B cell (primary cell): Measurements from ENCODE around the gene CNGA1. TPM values are rescaled to one million over a fixed set of nuclear protein-coding genes. Genes with fewer than 3 reads are reported as not detected.

Experiments
- ATAC-seq: fragments of 200-7000 bp; cut with Tn5 transposase; one replicate; pipeline ENCODE4 v1.10.0; 2021; ENCODE audit warnings: low read depth, mild to moderate bottlenecking, moderate number of reproducible peaks, moderate library complexity
- CTCF ChIA-PET: fragments of 350-600 bp; sonication (Branson Sonifier 250); formaldehyde crosslinking; loops from one replicate; lab custom pipeline; 2021; ENCODE audit warnings: antibody characterized with exemption, inconsistent platforms; lab: Charles Lee
- POLR2A ChIA-PET: fragments of 350-600 bp; sonication (Branson Sonifier 250); formaldehyde crosslinking; loops from one replicate; lab custom pipeline; 2021; ENCODE audit warnings: antibody characterized with exemption; lab: Charles Lee
- DNase-seq: peaks from one replicate; pipeline ENCODE4 v3.0.0; 2013
- H2AFZ ChIP-seq: 2 replicates; pipeline ENCODE4 v1.6.1; 2012; ENCODE audit warnings: mild to moderate bottlenecking, low read depth, low read length; ENCODE audit not compliant: insufficient read depth, poor library complexity, severe bottlenecking
- H3K27ac ChIP-seq, 2 donors: 1 replicate in 1 of 2; 2 replicates in 1 of 2; pipeline ENCODE4 v1.5.1; 2012 to 2013; ENCODE audit warnings: low read length in 2 of 2, mild to moderate bottlenecking in 2 of 2, moderate library complexity in 1 of 2
- H3K27me3 ChIP-seq, 4 experiments: fragments of 200-600 bp in 1 of 4; sonication (generic) in 1 of 4; replicated peaks in 1 of 4; 1 replicate in 2 of 4; 2 replicates in 2 of 4; pipeline versions ENCODE4 v1.6.1 to v1.7.0; 2013 to 2016; ENCODE audit warnings: low read length in 3 of 4, mild to moderate bottlenecking in 2 of 4, mixed read lengths in 1 of 4, moderate library complexity in 1 of 4; ENCODE audit not compliant: insufficient read depth in 4 of 4, control insufficient read depth in 3 of 4; ENCODE audit errors: control extremely low read depth in 1 of 4
- H3K36me3 ChIP-seq, 2 experiments: replicated peaks in 1 of 2; 1 replicate in 1 of 2; 2 replicates in 1 of 2; pipeline versions ENCODE4 v1.6.1 to v1.7.1; 2013; ENCODE audit warnings: low read length in 1 of 2; ENCODE audit not compliant: insufficient read depth in 2 of 2, control insufficient read depth in 1 of 2; ENCODE audit errors: control extremely low read depth in 1 of 2, extremely low read depth in 1 of 2
- H3K4me1 ChIP-seq, 2 donors: fragments of 200-600 bp in 1 of 2; sonication (generic) in 1 of 2; 1 replicate in 1 of 2; 2 replicates in 1 of 2; pipeline versions ENCODE4 v1.5.1 to v1.6.1; 2013 to 2017; ENCODE audit warnings: low read length in 2 of 2; ENCODE audit not compliant: control insufficient read depth in 2 of 2, insufficient read depth in 2 of 2
- H3K4me2 ChIP-seq: replicated peaks from 2 replicates; pipeline ENCODE3; 2012; ENCODE audit warnings: mild to moderate bottlenecking, low read depth, low read length; ENCODE audit not compliant: poor library complexity, severe bottlenecking
- H3K4me3 ChIP-seq, 5 experiments: fragments of 200-600 bp in 1 of 5; sonication (generic) in 1 of 5; 1 replicate in 3 of 5; 2 replicates in 2 of 5; pipeline versions ENCODE4 v1.5.1 to v1.7.0; 2011 to 2016; ENCODE audit warnings: low read length in 4 of 5, mild to moderate bottlenecking in 4 of 5, low read depth in 2 of 5, control low read depth in 1 of 5, moderate library complexity in 1 of 5; ENCODE audit not compliant: insufficient read depth in 1 of 5; ENCODE audit errors: control extremely low read depth in 1 of 5, extremely low read depth in 1 of 5
- H3K79me2 ChIP-seq: fragments of 200-600 bp; sonication (generic); one replicate; pipeline ENCODE4 v1.6.0; 2016; ENCODE audit warnings: low read length; ENCODE audit not compliant: control insufficient read depth, insufficient read depth
- H3K9ac ChIP-seq: fragments of 200-600 bp; sonication (generic); 2 replicates; pipeline ENCODE4 v1.6.1; 2017; ENCODE audit warnings: mild to moderate bottlenecking, low read length, moderate library complexity
- H3K9me3 ChIP-seq, 3 donors: one replicate each; pipeline versions ENCODE4 v1.6.1 to v1.7.1; 2013; ENCODE audit warnings: low read length in 2 of 3; ENCODE audit not compliant: control insufficient read depth in 2 of 3, insufficient read depth in 1 of 3; ENCODE audit errors: control extremely low read depth in 1 of 3
- H4K20me1 ChIP-seq: 2 replicates; pipeline ENCODE4 v1.6.0; 2012; ENCODE audit warnings: mild to moderate bottlenecking, low read length; ENCODE audit not compliant: insufficient read depth, control insufficient read depth, poor library complexity, severe bottlenecking
- H3K27ac Mint-ChIP-seq: one replicate; pipeline ENCODE4 v1.8.0; 2021; ENCODE audit warnings: mixed read lengths
- H3K27me3 Mint-ChIP-seq: one replicate; pipeline ENCODE4 v1.8.0; 2021; ENCODE audit warnings: mixed read lengths
- H3K4me1 Mint-ChIP-seq: one replicate; pipeline ENCODE4 v1.8.0; 2021; ENCODE audit warnings: mixed read lengths
- H3K4me3 Mint-ChIP-seq: one replicate; pipeline ENCODE4 v1.8.0; 2021; ENCODE audit warnings: mixed read lengths
- H3K9me3 Mint-ChIP-seq: one replicate; pipeline ENCODE4 v1.8.0; 2022; ENCODE audit warnings: mixed read lengths; ENCODE audit not compliant: insufficient read depth
- EZH2 ChIP-seq: IDR thresholded peaks from 2 replicates; pipeline ENCODE4 v1.6.1; 2012; ENCODE audit warnings: borderline replicate concordance, low read depth, mild to moderate bottlenecking, moderate library complexity, low read length; ENCODE audit not compliant: insufficient read depth, poor library complexity, severe bottlenecking
- WGBS: methylation state at CpG from one replicate; pipeline ENCODE4 v1.1.5; 2013; ENCODE audit warnings: missing lambda C conversion rate; ENCODE audit not compliant: insufficient coverage; 5-methylcytosine and 5-hydroxymethylcytosine counted together
- intact Hi-C: fragments of 100-400 bp; cut with micrococcal nuclease; formaldehyde crosslinking; loops from one replicate; pipeline ENCODE4 v1.10.0; 2022
- polyA plus RNA-seq: library from polyadenylated mRNA; depleted of rRNA; stranded (reverse); fragments of >200 nt; gene quantifications from 2 replicates; pipeline ENCODE4 v1.2.3, GENCODE V29; 2012
- total RNA-seq, 2 donors: library from RNA; stranded (reverse); fragments of 120-200 nt in 1 of 2; gene quantifications; 1 replicate in 1 of 2; 2 replicates in 1 of 2; pipeline versions ENCODE4 v1.2.3 to v1.2.4, GENCODE V29; 2013 to 2022
- TF ChIP-seq, protein P1 (sequence below): fragments of 200-600 bp; IDR thresholded peaks from one replicate; pipeline ENCODE4 v1.8.0; 2022; ENCODE audit warnings: antibody characterized with exemption, mild to moderate bottlenecking

CNGA1 gene
- total and polyA plus RNA-seq, 2 donors (not counting 1 experiment from before 2014, with no cell fraction given), result not detected

- ChIA-PET POLR2A (no interaction called here), CTCF (interaction anchor here (1.5 to 3.8 kb wide), 4 partner anchors 19 to 71 kb away, joined by 3 to 17 read pairs (median 6); no protein-coding TSS in a partner anchor)
- Histone ChIP-seq H4K20me1 (peaks cover 5% of the 10 kb centered on the region), H3K4me2 (peak overlapping the region; percentile 93), H3K4me1 (peaks cover 15 to 18% of the 10 kb centered on the region in 2 donors), H3K9me3 (peaks cover 0 to 1% (median 0%) of the 10 kb centered on the region in 3 donors), H3K9ac (peak overlapping the region; percentile 73), H3K27me3 (peaks cover 2 to 49% (median 28%) of the 10 kb centered on the region in 4 experiments), H3K36me3 (no peaks in the 10 kb centered on the region), H2AFZ (no peak overlapping the region), H3K27ac (no peak overlapping the region), H3K4me3 (peak overlapping the region in 1 of 5 experiments; percentile 80), H3K79me2 (no peaks in the 10 kb centered on the region)
- H3K4me1 Mint-ChIP-seq, result peaks cover 15% of the 10 kb centered on the region
- no peak overlapping the region for H3K27ac Mint-ChIP-seq
- intact Hi-C loops, result loop anchor here (1.0 to 5.0 kb wide), 3 partner anchors 21 to 255 kb away; no protein-coding TSS in a partner anchor
- peaks cover 47% of the 10 kb centered on the region for H3K27me3 Mint-ChIP-seq
- DNase-seq (no peak), ATAC-seq (no peak)
- H3K9me3 Mint-ChIP-seq, result no peaks in the 10 kb centered on the region
- H3K4me3 Mint-ChIP-seq, result peak overlapping the region; percentile 89
- TF ChIP-seq, protein P1, sequence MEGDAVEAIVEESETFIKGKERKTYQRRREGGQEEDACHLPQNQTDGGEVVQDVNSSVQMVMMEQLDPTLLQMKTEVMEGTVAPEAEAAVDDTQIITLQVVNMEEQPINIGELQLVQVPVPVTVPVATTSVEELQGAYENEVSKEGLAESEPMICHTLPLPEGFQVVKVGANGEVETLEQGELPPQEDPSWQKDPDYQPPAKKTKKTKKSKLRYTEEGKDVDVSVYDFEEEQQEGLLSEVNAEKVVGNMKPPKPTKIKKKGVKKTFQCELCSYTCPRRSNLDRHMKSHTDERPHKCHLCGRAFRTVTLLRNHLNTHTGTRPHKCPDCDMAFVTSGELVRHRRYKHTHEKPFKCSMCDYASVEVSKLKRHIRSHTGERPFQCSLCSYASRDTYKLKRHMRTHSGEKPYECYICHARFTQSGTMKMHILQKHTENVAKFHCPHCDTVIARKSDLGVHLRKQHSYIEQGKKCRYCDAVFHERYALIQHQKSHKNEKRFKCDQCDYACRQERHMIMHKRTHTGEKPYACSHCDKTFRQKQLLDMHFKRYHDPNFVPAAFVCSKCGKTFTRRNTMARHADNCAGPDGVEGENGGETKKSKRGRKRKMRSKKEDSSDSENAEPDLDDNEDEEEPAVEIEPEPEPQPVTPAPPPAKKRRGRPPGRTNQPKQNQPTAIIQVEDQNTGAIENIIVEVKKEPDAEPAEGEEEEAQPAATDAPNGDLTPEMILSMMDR, result no peak
- no peak for TF ChIP-seq EZH2
- 100% methylated on average over 3 of the region's 5 CpGs for WGBS
Observed at GRCh38 chr4:48015678-48016077, 803 bp downstream of the CNGA1 start.

- H3K9ac ChIP-seq, result no peak overlapping the region
Observed at GRCh38 chr4:48015216-48015615, 1.3 kb downstream of the CNGA1 start.

More at GRCh38 chr4:48015216-48015615, 1.3 kb downstream of the CNGA1 start:
- Histone ChIP-seq H3K4me3 (no peak overlapping the region), H2AFZ (no peak overlapping the region), H3K4me1 (peaks cover 15 to 18% of the 10 kb centered on the region in 2 donors), H3K79me2 (no peaks in the 10 kb centered on the region), H3K4me2 (no peak overlapping the region), H3K27me3 (peaks cover 2 to 49% (median 28%) of the 10 kb centered on the region in 4 experiments), H4K20me1 (peaks cover 5% of the 10 kb centered on the region), H3K9me3 (peaks cover 0 to 1% (median 0%) of the 10 kb centered on the region in 3 donors), H3K36me3 (no peaks in the 10 kb centered on the region), H3K27ac (no peak overlapping the region)
- Mint-ChIP-seq H3K4me3 (no peak overlapping the region), H3K4me1 (peaks cover 15% of the 10 kb centered on the region), H3K27me3 (peaks cover 49% of the 10 kb centered on the region), H3K9me3 (no peaks in the 10 kb centered on the region), H3K27ac (no peak overlapping the region)
- intact Hi-C loops, result loop anchor here (5.0 kb wide), 1 partner anchor 72 kb away; no protein-coding TSS in a partner anchor
- no peak for ATAC-seq
- TF ChIP-seq, protein P1, result no peak
- TF ChIP-seq EZH2, result no peak
- WGBS, result 88% methylated on average over 1 of the region's 4 CpGs
- ChIA-PET POLR2A (no interaction called here), CTCF (interaction anchor here (1.5 to 2.3 kb wide), 3 partner anchors 19 to 72 kb away, joined by 3 to 6 read pairs (median 6); no protein-coding TSS in a partner anchor)
- DNase-seq, result no peak
